NCI-H2196 (cell line): Measurements from ENCODE around the gene ATP6V1C2.

Source experiments
- DNase-seq: peaks from one replicate; lab custom pipeline; 2025; ENCODE audit not compliant: unreplicated experiment; lab: John Stamatoyannopoulos, UW

The ATP6V1C2 gene, protein sequence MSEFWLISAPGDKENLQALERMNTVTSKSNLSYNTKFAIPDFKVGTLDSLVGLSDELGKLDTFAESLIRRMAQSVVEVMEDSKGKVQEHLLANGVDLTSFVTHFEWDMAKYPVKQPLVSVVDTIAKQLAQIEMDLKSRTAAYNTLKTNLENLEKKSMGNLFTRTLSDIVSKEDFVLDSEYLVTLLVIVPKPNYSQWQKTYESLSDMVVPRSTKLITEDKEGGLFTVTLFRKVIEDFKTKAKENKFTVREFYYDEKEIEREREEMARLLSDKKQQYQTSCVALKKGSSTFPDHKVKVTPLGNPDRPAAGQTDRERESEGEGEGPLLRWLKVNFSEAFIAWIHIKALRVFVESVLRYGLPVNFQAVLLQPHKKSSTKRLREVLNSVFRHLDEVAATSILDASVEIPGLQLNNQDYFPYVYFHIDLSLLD

DNA sequence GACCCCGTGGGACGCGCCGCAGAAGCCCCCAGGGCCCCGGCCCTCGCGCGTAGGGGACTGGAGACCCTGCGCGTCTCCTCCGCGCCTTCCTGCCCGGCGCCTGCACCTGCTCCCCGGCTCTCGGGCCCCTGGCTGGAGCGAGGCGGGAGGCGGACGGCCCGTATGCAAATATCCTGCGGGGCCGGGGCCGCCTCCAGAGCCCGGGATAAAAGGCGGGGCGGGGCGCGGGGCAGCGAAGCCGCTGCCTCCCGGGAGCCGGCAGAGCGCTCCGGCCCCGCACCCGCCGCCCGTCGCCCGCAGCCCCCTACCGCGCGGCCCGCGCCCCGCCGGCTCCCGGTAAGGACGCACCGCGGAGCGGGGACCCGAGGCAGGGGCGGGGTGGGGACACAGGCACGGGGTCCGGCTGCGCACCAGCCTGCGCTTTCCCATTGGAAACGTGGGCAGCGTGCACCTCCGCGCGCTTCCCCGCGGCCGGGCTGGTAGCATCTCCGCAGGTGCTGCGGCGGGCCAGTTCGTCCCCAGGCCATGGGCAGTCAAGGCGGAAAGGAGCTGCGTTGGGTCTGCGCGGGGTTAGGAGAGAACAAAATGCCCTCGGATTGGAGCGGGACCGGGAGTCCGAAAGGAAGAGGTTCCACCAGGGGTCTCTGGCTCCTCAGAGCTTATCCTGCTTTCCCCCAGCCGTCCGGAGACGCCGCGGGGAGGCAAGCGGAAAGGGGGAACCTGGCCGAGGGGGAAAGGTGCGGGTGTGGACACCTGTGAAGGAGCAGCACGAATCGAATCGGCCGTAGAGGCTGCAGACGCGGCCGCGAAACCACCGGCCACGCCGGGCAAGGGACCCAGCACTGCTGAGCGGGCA, at the start of gene ATP6V1C2:
Gene ATP6V1C2 (plus strand): TSS at position 235 of the 856 bp plus-strand sequence. CDS start 1,220 bp downstream, outside the sequence.
- peak; percentile 48 for DNase-seq

DNA sequence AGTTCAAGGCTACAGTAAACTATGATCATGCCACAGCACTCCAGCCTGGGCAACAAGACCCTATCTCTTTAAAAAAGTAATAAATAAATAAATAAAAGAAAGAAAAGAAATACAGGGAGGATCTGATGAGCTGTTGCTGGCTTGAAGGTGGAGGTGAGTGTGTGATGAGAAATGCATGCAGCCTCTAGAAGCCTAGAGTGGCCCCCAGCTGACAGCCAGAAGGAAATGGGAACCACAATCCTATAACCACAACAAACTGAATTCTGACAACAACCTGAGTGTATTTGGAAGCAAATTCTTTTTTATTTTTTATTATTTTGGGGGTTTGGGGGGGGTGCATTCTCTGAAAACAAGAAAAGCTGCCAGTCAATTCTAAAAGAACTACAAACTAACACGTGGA, 46.3 kb upstream of the ATP6V1C2 start:
- no peak for DNase-seq

DNA sequence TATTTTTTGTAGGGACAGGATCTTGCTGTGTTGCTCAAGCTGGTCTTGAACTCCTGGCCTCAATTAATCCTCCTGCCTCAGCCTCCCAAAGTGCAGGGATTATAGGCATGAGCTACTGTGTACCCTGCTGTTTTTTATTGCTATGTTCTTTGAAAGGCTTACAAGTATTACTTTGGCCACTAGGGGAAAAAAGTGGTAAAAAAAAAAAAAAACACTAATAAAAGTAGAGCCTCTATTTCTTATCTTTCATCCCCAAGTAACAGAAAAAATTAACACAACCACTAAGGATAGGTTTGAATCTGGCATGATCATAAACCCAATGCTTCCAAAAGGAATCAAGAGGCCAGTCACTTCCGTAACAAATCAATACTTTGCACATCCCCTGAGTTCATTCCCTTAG, 43.2 kb upstream of the ATP6V1C2 start:
- no peak for DNase-seq

- DNase-seq = no peak
These were observed 41.2 kb upstream of the ATP6V1C2 start for GRCh38 chr2:10680214-10680613.

DNA sequence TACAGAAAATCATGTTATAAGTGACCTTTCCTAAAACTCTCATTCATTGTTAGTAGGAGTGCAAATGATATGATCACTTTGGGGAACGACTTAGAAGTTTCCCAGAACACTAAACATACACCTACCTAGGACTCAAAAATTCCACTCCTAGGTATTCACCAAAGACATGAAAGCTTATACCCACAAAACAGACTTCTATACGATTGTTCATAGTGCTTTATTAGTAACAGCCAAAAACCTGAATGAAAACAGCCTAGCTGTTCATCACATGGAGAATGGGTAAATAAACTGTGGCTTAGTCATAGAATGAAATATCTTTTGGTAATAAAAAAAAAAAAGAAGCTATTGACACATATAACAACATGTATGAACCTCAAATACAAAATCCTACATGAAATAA, 40.5 kb upstream of the ATP6V1C2 start:
- DNase-seq = no peak

GRCh38 chr2:10686176-10686730, 35.2 kb upstream of the ATP6V1C2 start:
- no peak for DNase-seq

GRCh38 chr2:10688921-10689807, 32.3 kb upstream of the ATP6V1C2 start:
- DNase-seq = no peak

- no peak for DNase-seq
These were observed 29.9 kb upstream of the ATP6V1C2 start for GRCh38 chr2:10691521-10691920.

DNA sequence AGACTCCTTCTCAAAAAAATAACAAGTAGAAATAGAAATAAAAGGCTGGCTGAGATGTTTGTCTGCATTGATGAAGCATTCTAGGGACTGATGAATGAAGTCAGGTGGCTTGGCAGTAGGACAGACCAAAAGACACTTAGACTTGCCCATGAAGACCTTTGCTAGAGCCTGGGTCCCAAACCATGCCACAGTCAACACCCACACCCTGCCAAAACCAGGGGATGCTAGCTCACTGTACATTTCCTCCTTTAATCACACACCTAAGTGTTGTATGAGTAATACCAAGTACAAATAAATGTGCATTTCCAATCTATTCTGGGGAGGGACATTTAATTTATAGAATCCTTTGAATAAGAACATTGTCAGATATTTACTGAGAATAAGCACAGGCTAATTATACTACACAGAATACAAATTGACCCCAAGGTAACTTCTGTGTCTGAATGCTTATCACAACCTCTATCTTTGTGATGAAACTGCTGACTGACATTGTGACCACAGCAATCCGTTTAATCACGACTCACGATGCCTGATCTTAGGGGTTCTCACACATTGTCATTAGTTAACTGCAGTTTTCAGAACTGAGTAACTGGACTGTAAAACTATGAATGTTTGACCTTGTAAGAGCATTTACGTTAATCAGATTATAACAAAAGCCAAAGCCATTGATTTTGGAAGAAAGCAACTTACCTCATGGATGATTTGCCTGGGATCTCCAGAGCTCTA, 21.2 kb upstream of the ATP6V1C2 start:
- no peak for DNase-seq

DNA sequence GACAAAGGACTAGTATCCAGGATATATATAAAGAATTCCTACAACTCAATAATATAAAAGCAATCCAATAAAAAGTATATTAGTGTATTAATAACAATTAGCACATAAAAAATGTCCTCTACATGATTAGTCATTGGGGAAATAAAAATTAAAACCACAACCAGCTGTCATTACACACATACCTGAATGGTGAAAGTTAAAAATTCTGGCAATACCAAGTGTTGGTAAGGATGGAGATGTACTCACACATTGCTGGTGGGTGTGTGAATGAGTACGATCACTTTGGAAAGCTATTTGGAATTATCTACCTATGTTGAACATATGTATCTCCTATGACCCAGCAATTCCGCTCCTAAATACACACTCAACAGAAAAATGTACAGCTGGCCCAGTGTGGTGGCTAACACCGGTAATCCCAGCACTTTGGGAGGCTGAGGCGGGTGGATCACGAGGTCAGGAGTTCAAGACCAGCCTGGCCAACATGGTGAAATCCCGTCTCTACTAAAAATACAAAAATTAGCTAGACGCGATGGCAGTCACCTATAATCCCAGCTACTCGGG, 17.3 kb upstream of the ATP6V1C2 start:
- DNase-seq = no peak

DNA sequence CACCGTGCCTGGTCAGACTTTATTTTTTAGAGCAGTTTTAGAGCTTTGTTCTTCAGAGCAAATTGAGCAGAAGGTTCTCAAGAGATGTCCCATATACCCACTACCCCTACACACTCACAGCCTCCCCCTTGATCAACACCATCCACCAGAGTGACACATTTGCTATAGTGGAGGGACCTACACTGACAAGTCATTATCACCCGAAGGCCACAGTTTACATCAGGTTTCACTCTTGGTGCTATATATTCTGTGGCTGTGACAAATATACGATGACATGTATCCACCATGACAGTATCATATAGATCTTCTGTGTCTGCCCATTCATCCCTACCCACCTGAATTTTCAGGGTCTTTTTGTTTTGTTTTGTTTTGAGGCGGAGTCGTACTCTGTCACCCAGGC, 15.4 kb upstream of the ATP6V1C2 start:
- no peak for DNase-seq

- no peak for DNase-seq
These were observed 13.6 kb upstream of the ATP6V1C2 start for GRCh38 chr2:10707831-10708230.

DNA sequence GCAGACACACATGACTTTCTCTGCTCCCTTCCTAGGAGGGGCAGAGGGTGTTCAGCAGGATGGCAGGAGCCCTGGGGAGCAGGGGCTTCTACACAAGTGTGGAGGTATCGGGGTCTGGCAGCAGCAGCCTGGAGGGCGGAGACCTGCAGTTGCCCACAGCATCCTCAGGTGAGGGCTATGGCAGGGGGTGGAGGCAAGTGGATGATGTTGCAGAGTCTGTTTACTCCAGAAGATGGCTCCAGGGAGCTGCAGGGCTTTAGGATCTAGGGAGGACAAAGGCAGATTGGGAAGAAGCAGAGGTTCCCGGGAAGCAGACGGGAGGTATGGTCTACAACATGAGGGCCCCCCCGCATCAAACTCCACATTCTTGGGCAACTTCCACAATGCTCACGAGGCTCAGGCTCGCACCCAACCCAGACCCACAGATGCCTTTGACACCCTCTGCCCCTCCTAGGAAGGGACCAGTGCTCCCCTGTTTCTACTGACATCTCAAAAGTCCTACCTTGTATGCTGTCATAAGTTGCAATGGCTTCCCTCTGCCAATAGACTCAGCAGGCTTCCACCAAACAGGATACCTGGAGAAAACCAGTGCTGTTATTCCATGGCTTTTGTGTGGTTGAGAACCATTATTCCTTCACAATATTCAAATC, 12.0 kb upstream of the ATP6V1C2 start:
- peak; percentile 34 for DNase-seq

DNA sequence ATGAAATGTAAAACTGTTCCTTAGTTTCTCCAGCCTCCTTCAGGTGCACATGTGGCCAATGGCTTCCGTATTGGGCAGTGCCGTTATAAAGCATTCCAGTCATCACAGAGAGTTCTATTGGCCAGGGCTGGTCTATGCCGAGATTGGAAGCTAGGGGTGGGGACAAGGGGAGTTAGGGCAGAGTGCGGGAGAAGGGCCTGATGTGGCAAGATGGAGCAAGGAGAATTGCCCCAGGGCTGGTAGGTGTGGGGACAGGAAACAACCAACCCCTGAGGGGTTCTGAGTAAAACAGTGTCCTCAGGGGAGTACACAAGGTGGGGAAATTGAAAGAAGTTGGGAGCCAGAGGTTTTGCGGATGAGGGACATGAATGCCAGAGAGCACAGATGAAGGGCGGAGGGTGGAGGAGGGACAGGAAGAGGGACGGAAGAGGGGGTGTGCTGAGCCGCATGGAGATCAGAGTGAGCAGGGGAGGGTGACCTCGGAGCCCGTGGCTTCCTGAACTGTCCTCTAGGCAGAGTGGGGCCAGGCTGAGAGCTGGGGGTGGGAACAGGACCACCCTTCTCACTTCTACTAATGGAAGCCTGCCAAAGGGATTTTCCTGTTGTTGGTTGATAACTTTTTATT, 9.1 kb upstream of the ATP6V1C2 start:
- DNase-seq = no peak

DNA sequence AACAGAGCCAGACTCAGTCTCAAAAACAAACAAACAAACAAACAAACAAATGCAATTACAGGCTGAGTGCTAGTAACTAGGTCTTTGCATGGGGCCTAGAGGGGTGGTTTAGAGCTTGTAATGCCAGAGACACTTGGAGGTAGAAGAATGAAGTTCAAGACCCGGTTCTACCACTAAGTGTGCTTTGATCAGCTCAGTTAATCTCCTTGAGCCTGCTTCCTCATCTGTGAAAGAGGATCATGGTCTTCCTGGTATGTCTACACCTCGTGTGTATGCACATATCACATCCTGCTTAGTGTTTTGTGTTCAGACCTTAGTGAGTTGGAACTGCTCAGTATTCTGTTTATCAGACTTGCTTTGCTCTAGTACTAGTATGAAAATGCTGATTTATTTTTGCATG, 4.8 kb upstream of the ATP6V1C2 start:
- no peak for DNase-seq

GRCh38 chr2:10717628-10718027, 3.8 kb upstream of the ATP6V1C2 start:
- no peak for DNase-seq

DNA sequence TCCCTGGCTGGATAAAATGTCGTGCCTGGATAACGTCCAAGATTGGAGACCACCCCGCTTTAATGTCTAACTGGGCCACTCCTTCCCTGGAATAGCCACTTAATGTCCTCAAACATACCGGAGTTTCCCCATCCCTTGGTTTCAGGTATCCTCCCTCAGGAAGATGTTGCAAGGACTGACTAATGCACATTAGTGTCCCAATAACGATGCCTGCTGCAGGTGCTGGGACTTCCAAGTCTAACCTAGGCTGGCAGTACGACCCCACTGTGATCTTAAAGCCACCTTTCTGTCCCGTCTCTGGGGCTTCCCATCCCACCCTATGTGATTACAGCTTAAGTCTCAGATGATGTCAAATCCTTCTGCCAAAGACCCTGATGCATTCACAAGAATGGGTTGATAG, 1.1 kb upstream of the ATP6V1C2 start:
- no peak for DNase-seq

GRCh38 chr2:10720947-10721395, 459 bp upstream of the ATP6V1C2 start:
- peak; percentile 32 for DNase-seq
